ENCODE results near the gene NUTF2. TPM values are rescaled to one million over a fixed set of nuclear protein-coding genes. Genes with fewer than 3 reads are reported as not detected.

NUTF2 gene
- total RNA-seq, 2 donors from 2014 or later: 201 to 218 TPM

DNA sequence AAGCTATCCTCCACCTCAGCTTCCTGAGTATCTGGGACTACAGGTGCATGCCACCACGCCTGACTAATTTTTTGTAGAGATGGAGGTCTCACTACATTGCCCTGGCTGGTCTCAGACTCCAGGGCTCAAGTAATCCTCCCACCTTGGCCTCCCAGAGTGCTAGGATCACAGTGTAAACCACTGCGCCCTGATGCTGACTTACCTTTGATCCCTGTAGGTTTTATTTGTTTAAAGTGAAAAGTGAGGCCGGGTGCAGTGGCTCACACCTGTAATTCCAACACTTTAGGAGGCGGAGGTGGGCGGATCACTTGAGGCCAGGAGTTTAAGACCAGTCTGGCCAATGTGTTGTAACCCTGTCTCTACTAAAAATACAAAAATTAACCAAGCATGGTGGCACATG, 55.0 kb downstream of the NUTF2 start:
- Mint-ChIP-seq H3K4me1 (no peaks in the 10 kb centered on the region), H3K27ac (no peak overlapping the region), H3K4me3 (no peak overlapping the region), H3K27me3 (ENCODE audit: insufficient read depth) (no peaks in the 10 kb centered on the region), H3K36me3 (ENCODE audit: low read depth) (peaks cover 15% of the 10 kb centered on the region), H3K9me3 (no peaks in the 10 kb centered on the region)
- Histone ChIP-seq H3K36me3 (ENCODE audit: control insufficient read depth, insufficient read depth, low read length) (peaks cover 7% of the 10 kb centered on the region), H3K9ac (ENCODE audit: extremely low read depth, low read length, poor library complexity, severe bottlenecking) (no peak overlapping the region), H3K27ac (ENCODE audit: low read depth, low read length) (no peak overlapping the region), H3K9me3 (ENCODE audit: control insufficient read depth, low read length) (no peaks in the 10 kb centered on the region), H3K27me3 (ENCODE audit: control insufficient read depth, insufficient read depth, low read length, poor library complexity, severe bottlenecking) (no peaks in the 10 kb centered on the region), H3K4me1 (ENCODE audit: control insufficient read depth, insufficient read depth, low read length) (no peaks in the 10 kb centered on the region), H3K4me3 (ENCODE audit: low read length) (no peak overlapping the region)
- no peak for DNase-seq
- WGBS, 2 experiments (ENCODE audit: insufficient coverage in 1 of 2, insufficient read length in 1 of 2): 93 to 96% methylated on average over 3 to 5 of the region's 5 CpGs
- TF ChIP-seq, protein P1, sequence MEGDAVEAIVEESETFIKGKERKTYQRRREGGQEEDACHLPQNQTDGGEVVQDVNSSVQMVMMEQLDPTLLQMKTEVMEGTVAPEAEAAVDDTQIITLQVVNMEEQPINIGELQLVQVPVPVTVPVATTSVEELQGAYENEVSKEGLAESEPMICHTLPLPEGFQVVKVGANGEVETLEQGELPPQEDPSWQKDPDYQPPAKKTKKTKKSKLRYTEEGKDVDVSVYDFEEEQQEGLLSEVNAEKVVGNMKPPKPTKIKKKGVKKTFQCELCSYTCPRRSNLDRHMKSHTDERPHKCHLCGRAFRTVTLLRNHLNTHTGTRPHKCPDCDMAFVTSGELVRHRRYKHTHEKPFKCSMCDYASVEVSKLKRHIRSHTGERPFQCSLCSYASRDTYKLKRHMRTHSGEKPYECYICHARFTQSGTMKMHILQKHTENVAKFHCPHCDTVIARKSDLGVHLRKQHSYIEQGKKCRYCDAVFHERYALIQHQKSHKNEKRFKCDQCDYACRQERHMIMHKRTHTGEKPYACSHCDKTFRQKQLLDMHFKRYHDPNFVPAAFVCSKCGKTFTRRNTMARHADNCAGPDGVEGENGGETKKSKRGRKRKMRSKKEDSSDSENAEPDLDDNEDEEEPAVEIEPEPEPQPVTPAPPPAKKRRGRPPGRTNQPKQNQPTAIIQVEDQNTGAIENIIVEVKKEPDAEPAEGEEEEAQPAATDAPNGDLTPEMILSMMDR (conservative IDR thresholded peaks at IDR 0.05): no peak

DNA sequence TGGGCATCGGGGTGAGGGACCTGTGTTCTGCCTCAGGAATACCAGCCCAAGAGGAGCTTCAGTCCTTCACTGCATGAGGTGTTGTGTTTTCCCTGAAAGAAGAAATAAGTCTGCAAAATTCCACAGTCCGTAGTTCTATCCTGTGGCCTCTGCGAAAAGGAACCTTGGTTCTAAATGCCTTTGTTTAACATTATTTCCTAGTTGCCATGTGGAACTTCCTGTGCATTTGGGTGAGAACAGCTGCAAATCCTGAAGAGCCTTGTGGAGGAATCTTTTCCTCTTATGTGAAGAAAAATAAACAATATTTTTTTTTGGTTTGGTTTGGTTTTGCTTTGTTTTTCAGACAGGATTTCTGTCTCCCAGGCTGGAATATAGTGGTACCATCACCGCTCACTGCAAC, 56.1 kb downstream of the NUTF2 start:
- Mint-ChIP-seq H3K27ac (no peak overlapping the region), H3K27me3 (ENCODE audit: insufficient read depth) (no peaks in the 10 kb centered on the region), H3K36me3 (ENCODE audit: low read depth) (peaks cover 15% of the 10 kb centered on the region), H3K9me3 (no peaks in the 10 kb centered on the region), H3K4me3 (no peak overlapping the region), H3K4me1 (no peaks in the 10 kb centered on the region)
- H3K9ac ChIP-seq (ENCODE audit: extremely low read depth, low read length, poor library complexity, severe bottlenecking): no peak overlapping the region
- H3K36me3 ChIP-seq (ENCODE audit: control insufficient read depth, insufficient read depth, low read length): peaks cover 7% of the 10 kb centered on the region
- no peak for DNase-seq
- H3K27ac ChIP-seq (ENCODE audit: low read depth, low read length): no peak overlapping the region
- H3K27me3 ChIP-seq (ENCODE audit: control insufficient read depth, insufficient read depth, low read length, poor library complexity, severe bottlenecking): no peaks in the 10 kb centered on the region
- no peaks in the 10 kb centered on the region for H3K4me1 ChIP-seq (ENCODE audit: control insufficient read depth, insufficient read depth, low read length)
- WGBS, 2 experiments (ENCODE audit: insufficient coverage in 1 of 2, insufficient read length in 1 of 2): 91 to 95% methylated on average over 3 to 4 of the region's 4 CpGs
- TF ChIP-seq, protein P1 (conservative IDR thresholded peaks at IDR 0.05): no peak
- no peak overlapping the region for H3K4me3 ChIP-seq (ENCODE audit: low read length)
- no peaks in the 10 kb centered on the region for H3K9me3 ChIP-seq (ENCODE audit: control insufficient read depth, low read length)

DNA sequence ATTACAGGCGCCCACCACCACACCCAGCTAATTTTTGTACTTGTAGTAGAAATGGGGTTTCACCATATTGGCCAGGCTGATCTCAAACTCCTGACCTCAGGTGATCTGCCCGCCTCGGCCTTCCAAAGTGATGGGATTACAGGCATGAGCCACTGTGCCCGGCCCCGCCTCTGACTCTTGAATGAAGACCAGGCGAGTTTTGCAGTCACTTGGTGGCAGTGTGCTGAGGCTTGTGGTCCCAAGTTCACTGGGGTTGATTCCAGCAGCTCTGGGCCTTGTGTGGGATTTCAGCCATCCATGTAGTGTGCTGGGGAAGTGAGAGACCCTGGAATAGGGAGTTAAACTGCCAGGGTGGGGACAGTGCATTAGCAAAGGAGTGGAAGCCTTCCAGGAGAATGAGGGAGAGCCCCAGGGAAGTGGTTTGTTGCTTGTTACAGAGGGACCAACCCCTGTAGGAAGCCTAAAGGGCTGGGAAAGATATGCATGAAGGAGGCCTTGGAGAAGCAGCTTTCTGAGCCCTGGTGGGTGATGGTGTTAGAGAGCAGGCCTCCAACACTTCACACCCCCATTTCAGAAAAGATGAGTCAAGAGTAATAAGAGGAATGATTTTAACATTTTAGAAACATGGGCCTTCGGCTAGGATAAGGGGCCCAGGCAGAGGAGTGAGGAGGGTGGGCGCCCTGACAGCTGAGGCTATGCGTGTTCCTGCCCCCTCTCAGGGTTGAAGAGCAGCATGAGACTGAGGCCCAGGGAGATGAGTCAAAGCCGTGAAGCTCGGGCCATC, 60.9 kb downstream of the NUTF2 start:
- Mint-ChIP-seq H3K4me1 (no peaks in the 10 kb centered on the region), H3K9me3 (no peaks in the 10 kb centered on the region), H3K27me3 (ENCODE audit: insufficient read depth) (no peaks in the 10 kb centered on the region), H3K36me3 (ENCODE audit: low read depth) (peaks cover 35% of the 10 kb centered on the region), H3K4me3 (no peak overlapping the region), H3K27ac (peak overlapping the region; percentile 26)
- Histone ChIP-seq H3K27me3 (ENCODE audit: control insufficient read depth, insufficient read depth, low read length, poor library complexity, severe bottlenecking) (no peaks in the 10 kb centered on the region), H3K9ac (ENCODE audit: extremely low read depth, low read length, poor library complexity, severe bottlenecking) (no peak overlapping the region), H3K4me3 (ENCODE audit: low read length) (no peak overlapping the region), H3K9me3 (ENCODE audit: control insufficient read depth, low read length) (no peaks in the 10 kb centered on the region), H3K27ac (ENCODE audit: low read depth, low read length) (no peak overlapping the region), H3K36me3 (ENCODE audit: control insufficient read depth, insufficient read depth, low read length) (peaks cover 27% of the 10 kb centered on the region), H3K4me1 (ENCODE audit: control insufficient read depth, insufficient read depth, low read length) (no peaks in the 10 kb centered on the region)
- DNase-seq: no peak
- TF ChIP-seq, protein P1 (conservative IDR thresholded peaks at IDR 0.05): no peak
- WGBS, 2 experiments (ENCODE audit: insufficient coverage in 1 of 2, insufficient read length in 1 of 2): 94% methylated on average over 9 to 10 of the region's 11 CpGs

Measured in endodermal cell (in vitro differentiated cells).